ENCODE results near the gene TEPSIN. TPM values are rescaled to one million over a fixed set of nuclear protein-coding genes. Genes with fewer than 3 reads are reported as not detected.

Gene TEPSIN
- total RNA-seq, 4 donors from 2014 or later, result 38.0 to 156 (median 79.4) TPM

GRCh38 chr17:81192386-81193050 lies 46.3 kb downstream of the TEPSIN start:
- TF ChIP-seq, protein P1, sequence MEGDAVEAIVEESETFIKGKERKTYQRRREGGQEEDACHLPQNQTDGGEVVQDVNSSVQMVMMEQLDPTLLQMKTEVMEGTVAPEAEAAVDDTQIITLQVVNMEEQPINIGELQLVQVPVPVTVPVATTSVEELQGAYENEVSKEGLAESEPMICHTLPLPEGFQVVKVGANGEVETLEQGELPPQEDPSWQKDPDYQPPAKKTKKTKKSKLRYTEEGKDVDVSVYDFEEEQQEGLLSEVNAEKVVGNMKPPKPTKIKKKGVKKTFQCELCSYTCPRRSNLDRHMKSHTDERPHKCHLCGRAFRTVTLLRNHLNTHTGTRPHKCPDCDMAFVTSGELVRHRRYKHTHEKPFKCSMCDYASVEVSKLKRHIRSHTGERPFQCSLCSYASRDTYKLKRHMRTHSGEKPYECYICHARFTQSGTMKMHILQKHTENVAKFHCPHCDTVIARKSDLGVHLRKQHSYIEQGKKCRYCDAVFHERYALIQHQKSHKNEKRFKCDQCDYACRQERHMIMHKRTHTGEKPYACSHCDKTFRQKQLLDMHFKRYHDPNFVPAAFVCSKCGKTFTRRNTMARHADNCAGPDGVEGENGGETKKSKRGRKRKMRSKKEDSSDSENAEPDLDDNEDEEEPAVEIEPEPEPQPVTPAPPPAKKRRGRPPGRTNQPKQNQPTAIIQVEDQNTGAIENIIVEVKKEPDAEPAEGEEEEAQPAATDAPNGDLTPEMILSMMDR (IDR thresholded peaks at IDR 0.05), result no peak
- no peak for TF ChIP-seq POLR2A (IDR thresholded peaks at IDR 0.05)
- Histone ChIP-seq H3K27me3 (no peaks in the 10 kb centered on the region), H3K4me3 (no peak overlapping the region), H3K27ac (no peak overlapping the region), H3K9me3 (no peaks in the 10 kb centered on the region), H3K36me3 (no peaks in the 10 kb centered on the region), H3K4me1 (no peaks in the 10 kb centered on the region)
- no peak for DNase-seq

- Histone ChIP-seq H3K4me1 (no peaks in the 10 kb centered on the region), H3K4me3 (no peak overlapping the region), H3K36me3 (no peaks in the 10 kb centered on the region), H3K27me3 (no peaks in the 10 kb centered on the region), H3K9me3 (no peaks in the 10 kb centered on the region), H3K27ac (no peak overlapping the region)
- TF ChIP-seq POLR2A (IDR thresholded peaks at IDR 0.05), result no peak
- TF ChIP-seq, protein P1 (IDR thresholded peaks at IDR 0.05), result no peak
- DNase-seq, result no peak
Measured at GRCh38 chr17:81191646-81192045, 47.2 kb downstream of the TEPSIN start.

DNA sequence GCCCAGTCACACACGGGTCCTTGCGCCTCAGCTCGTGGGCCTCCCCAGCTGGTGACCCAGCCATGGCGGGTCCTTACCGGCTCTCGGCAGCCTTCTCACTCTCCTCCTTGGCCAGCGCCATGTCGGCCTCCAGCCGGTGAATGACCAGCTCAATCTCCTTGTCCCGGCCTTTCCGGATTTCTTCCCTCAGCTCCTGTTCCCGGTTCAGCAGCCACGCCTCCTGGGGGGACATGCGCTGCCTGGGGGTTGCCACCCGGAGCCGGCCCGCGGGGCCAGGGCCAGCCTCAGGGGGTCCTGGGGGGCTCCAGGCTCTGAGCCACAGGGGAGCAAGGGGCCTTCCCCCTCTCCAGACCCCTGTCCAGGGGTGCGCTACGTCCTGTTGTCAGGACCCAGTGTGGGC lies 47.7 kb downstream of the TEPSIN start:
- H3K36me3 ChIP-seq, result no peaks in the 10 kb centered on the region
- no peak for DNase-seq
- no peaks in the 10 kb centered on the region for H3K27me3 ChIP-seq
- no peaks in the 10 kb centered on the region for H3K9me3 ChIP-seq
- TF ChIP-seq POLR2A (IDR thresholded peaks at IDR 0.05), result no peak
- TF ChIP-seq, protein P1 (IDR thresholded peaks at IDR 0.05), result no peak
- H3K4me1 ChIP-seq, result no peaks in the 10 kb centered on the region
- no peak overlapping the region for H3K27ac ChIP-seq
- H3K4me3 ChIP-seq, result no peak overlapping the region

- no peaks in the 10 kb centered on the region for H3K27me3 ChIP-seq
- TF ChIP-seq, protein P1 (IDR thresholded peaks at IDR 0.05), result no peak
- TF ChIP-seq POLR2A (IDR thresholded peaks at IDR 0.05), result no peak
- no peak overlapping the region for H3K4me3 ChIP-seq
- no peaks in the 10 kb centered on the region for H3K9me3 ChIP-seq
- no peak overlapping the region for H3K27ac ChIP-seq
- H3K36me3 ChIP-seq, result no peaks in the 10 kb centered on the region
- no peaks in the 10 kb centered on the region for H3K4me1 ChIP-seq
- DNase-seq, result no peak
Measured at GRCh38 chr17:81190591-81190990, 48.3 kb downstream of the TEPSIN start.

DNA sequence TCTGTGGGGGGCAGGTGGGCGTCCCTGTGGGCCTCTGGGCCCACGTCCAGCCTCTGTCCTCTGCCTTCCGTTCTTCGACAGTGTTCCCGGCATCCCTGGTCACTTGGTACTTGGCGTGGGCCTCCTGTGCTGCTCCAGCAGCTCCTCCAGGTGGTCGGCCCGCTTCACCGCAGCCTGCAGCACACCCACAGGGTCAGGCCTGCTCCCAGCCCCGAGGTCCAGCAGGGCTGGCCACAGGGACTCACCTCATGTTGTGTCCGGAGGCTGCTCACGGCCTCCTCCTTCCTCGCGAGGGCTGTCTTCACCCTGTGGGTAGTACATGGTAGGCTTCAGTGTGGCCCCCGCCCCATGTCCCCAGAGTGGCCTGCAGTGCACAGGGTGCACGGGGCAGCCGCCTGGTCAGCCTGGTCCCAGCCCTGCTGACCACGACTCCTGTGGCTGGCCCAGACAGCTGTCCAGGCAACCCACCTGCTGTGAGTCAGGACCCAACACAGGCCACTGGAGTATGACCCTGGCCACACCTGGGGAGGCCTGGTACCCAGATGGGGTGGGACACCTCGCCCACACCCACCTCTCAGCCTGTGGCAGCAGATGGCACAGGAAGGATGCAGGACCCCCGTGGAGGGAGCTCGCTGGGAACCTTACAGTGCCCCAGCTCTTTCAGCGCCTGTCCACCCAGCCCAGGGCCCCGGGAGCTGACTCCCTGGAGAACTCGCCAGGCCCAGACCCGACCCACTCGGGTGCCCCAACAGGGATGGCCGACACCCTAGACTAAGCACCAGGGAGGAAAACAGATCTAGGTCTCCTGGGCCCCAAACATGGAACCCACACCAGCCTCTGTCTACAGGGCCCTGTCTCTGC lies 49.0 kb downstream of the TEPSIN start:
- no peak for TF ChIP-seq POLR2A (IDR thresholded peaks at IDR 0.05)
- TF ChIP-seq, protein P1 (IDR thresholded peaks at IDR 0.05), result no peak
- H3K9me3 ChIP-seq, result no peaks in the 10 kb centered on the region
- no peak overlapping the region for H3K27ac ChIP-seq
- no peaks in the 10 kb centered on the region for H3K27me3 ChIP-seq
- no peak for DNase-seq
- H3K4me3 ChIP-seq, result no peak overlapping the region
- no peaks in the 10 kb centered on the region for H3K36me3 ChIP-seq
- no peaks in the 10 kb centered on the region for H3K4me1 ChIP-seq

Measured in Peyer's patch (tissue), 4 donors.